OCI-LY7 (cell line): ENCODE results near the gene SH3BGRL3. TPM values are rescaled to one million over a fixed set of nuclear protein-coding genes. Genes with fewer than 3 reads are reported as not detected.
A peak's percentile ranks its signal among the peaks of the same experiment; 100 is the strongest.

Experiments
- BruUV-seq: library from RNA; stranded (reverse); fragments of 400-500 nt; replicated peaks from 2 replicates; lab custom pipeline; 2021; lab: Mats Ljungman, UMichigan
- CTCF ChIA-PET: fragments of 300-600 bp; sonication (Branson Sonifier 250); formaldehyde crosslinking; loops from one replicate; lab custom pipeline; 2022; ENCODE audit warnings: antibody characterized with exemption; ENCODE audit not compliant: unreplicated experiment; lab: Charles Lee
- POLR2A ChIA-PET: fragments of 300-600 bp; sonication (Branson Sonifier 250); formaldehyde crosslinking; loops from one replicate; lab custom pipeline; 2022; ENCODE audit warnings: antibody characterized with exemption; lab: Charles Lee
- DNase-seq: peaks from one replicate; pipeline ENCODE4 v3.0.0-alpha.2; 2015; ENCODE audit warnings: low spot score
- H2AFZ ChIP-seq: fragments of 200-600 bp; sonication (generic), shearing (Covaris generic); 2 replicates; pipeline ENCODE4 v1.6.1; 2014; ENCODE audit warnings: mild to moderate bottlenecking, antibody characterized with exemption, low read length, moderate library complexity
- H3K27ac ChIP-seq: fragments of 200-600 bp; sonication (generic); 2 replicates; pipeline ENCODE4 v1.5.1; 2014; ENCODE audit warnings: mixed run types, low read depth, mild to moderate bottlenecking, moderate library complexity, low read length, inconsistent platforms; ENCODE audit not compliant: poor library complexity, severe bottlenecking
- H3K36me3 ChIP-seq: fragments of 200-600 bp; sonication (generic); 2 replicates; pipeline ENCODE4 v1.6.1; 2014; ENCODE audit warnings: mild to moderate bottlenecking, antibody characterized with exemption, low read length, moderate library complexity, mixed read lengths; ENCODE audit not compliant: insufficient read depth
- H3K4me1 ChIP-seq: fragments of 200-600 bp; sonication (generic); 2 replicates; pipeline ENCODE4 v1.5.1; 2014; ENCODE audit warnings: mild to moderate bottlenecking, low read length; ENCODE audit not compliant: insufficient read depth, poor library complexity, severe bottlenecking
- H3K4me2 ChIP-seq: fragments of 200-600 bp; sonication (generic); 2 replicates; pipeline ENCODE4 v1.6.1; 2014; ENCODE audit warnings: mild to moderate bottlenecking, low read length
- H3K4me3 ChIP-seq: fragments of 200-600 bp; sonication (generic); 2 replicates; pipeline ENCODE4 v1.5.1; 2014; ENCODE audit warnings: mild to moderate bottlenecking, low read depth, low read length; ENCODE audit not compliant: poor library complexity, severe bottlenecking
- H3K79me2 ChIP-seq: fragments of 200-600 bp; sonication (generic); 2 replicates; pipeline ENCODE4 v1.6.1; 2016; ENCODE audit warnings: low read depth, mild to moderate bottlenecking, low read length, moderate library complexity, mixed read lengths; ENCODE audit not compliant: insufficient read depth
- H3K9me2 ChIP-seq: fragments of 200-600 bp; sonication (generic); 2 replicates; pipeline ENCODE4 v1.6.1; 2016; ENCODE audit warnings: mild to moderate bottlenecking, low read length, mixed read lengths; ENCODE audit not compliant: insufficient read depth
- H3K9me3 ChIP-seq: fragments of 200-600 bp; sonication (generic); 2 replicates; pipeline ENCODE4 v1.6.1; 2014; ENCODE audit warnings: mild to moderate bottlenecking, mixed run types, low read length, mixed read lengths
- H4K20me1 ChIP-seq: fragments of 200-600 bp; sonication (generic); 2 replicates; pipeline ENCODE4 v1.6.1; 2014; ENCODE audit warnings: mild to moderate bottlenecking, antibody characterized with exemption, low read length, moderate library complexity, mixed read lengths; ENCODE audit not compliant: insufficient read depth
- EZH2phosphoT487 ChIP-seq: fragments of 200-600 bp; sonication (generic); IDR thresholded peaks from 2 replicates; pipeline ENCODE4 v1.6.1; 2018; ENCODE audit warnings: low read depth, borderline replicate concordance, mild to moderate bottlenecking, mixed run types, antibody characterized with exemption, low read length, moderate library complexity, mixed read lengths
- intact Hi-C: fragments of 100-400 bp; cut with micrococcal nuclease; formaldehyde crosslinking; loops from one replicate; pipeline ENCODE4 v1.10.0; 2022; ENCODE audit not compliant: unreplicated experiment
- total RNA-seq, 2 experiments: library from RNA; depleted of rRNA in 1 of 2; stranded (reverse); fragments of >200 nt in 1 of 2; shearing (Covaris generic) in 1 of 2; gene quantifications; 2 replicates each; pipeline ENCODE4 v1.2.3, GENCODE V29; 2014 to 2022
- TF ChIP-seq, protein P1 (sequence below): fragments of 200-600 bp; sonication (generic); conservative IDR thresholded peaks from 2 replicates; pipeline ENCODE4 v1.5.1; 2014; ENCODE audit warnings: mild to moderate bottlenecking, antibody characterized with exemption, low read length, moderate library complexity, mixed read lengths

The SH3BGRL3 gene
- total RNA-seq, 2 experiments from 2014 or later, result 25.3 to 60.9 TPM

DNA sequence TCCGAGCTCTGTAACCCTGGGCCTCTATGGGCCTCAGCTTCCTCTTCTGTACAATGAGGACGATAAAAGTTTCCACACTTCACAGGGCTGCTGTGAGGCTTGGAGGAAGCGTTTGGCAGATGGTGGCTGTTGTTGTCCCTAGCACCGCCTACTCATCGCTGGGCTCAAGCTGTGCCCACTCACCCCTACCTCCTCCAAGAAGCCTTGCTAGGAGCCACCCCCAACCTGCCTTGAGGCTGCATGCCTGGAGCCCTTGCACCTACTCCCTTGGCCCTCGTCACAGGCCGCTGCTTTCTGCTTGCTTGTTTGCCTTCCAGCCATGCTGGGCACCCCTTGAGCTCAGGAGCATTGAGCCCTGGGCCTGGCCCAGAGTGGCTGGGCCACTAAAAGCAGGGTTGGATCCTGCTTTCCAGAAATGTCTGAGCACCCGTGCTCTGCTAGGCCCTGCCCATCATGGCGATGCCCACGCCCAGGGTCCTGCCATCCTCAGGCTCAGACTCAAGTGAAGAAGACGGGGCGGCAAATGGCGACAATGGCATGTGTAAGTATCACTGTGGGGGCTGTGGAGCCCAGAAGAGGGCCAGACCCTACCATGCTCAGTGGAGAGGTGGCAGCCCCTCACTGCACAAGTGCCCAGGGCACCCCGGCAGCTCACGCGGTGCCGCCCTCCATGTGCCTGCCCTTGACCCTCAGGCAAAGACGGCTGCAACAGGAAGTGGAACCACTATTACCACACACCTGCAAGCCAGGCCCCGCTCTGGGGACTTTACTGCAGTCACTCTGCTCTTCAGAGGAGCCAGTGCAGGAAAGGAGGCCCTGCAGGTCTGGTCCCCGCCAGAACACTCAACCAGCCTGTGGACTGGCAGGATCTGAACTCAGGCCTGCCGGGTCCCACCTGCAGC lies 9.5 kb downstream of the SH3BGRL3 start:
- no peaks in the 10 kb centered on the region for H3K9me3 ChIP-seq
- DNase-seq, result peak; percentile 98
- H4K20me1 ChIP-seq, result no peaks in the 10 kb centered on the region
- H3K9me2 ChIP-seq, result no peaks in the 10 kb centered on the region
- peak overlapping the region; percentile 98 for H3K27ac ChIP-seq
- no peak for TF ChIP-seq EZH2phosphoT487
- TF ChIP-seq, protein P1, sequence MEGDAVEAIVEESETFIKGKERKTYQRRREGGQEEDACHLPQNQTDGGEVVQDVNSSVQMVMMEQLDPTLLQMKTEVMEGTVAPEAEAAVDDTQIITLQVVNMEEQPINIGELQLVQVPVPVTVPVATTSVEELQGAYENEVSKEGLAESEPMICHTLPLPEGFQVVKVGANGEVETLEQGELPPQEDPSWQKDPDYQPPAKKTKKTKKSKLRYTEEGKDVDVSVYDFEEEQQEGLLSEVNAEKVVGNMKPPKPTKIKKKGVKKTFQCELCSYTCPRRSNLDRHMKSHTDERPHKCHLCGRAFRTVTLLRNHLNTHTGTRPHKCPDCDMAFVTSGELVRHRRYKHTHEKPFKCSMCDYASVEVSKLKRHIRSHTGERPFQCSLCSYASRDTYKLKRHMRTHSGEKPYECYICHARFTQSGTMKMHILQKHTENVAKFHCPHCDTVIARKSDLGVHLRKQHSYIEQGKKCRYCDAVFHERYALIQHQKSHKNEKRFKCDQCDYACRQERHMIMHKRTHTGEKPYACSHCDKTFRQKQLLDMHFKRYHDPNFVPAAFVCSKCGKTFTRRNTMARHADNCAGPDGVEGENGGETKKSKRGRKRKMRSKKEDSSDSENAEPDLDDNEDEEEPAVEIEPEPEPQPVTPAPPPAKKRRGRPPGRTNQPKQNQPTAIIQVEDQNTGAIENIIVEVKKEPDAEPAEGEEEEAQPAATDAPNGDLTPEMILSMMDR, result no peak
- H3K4me1 ChIP-seq, result peaks cover 88% of the 10 kb centered on the region
- ChIA-PET CTCF (interaction anchor here (0.9 to 3.0 kb wide), 7 partner anchors 10 to 32 kb away, joined by 3 to 30 read pairs (median 15); partner anchors contain the start of genes CD52 and SH3BGRL3), POLR2A (interaction anchor here (0.6 to 11.0 kb wide), 11 partner anchors 9 to 1954 kb away, joined by 3 to 273 read pairs (median 4); partner anchors contain the start of genes CD52, SH3BGRL3 and UBXN11)
- H2AFZ ChIP-seq, result no peak overlapping the region
- H3K4me3 ChIP-seq, result peak overlapping the region; percentile 38
- intact Hi-C loops, result loop anchor here (1.0 to 5.0 kb wide), 3 partner anchors 18 to 183 kb away; partner anchors contain the start of gene HMGN2
- peak overlapping the region; percentile 81 for H3K4me2 ChIP-seq
- peaks cover 31% of the 10 kb centered on the region for H3K36me3 ChIP-seq
- H3K79me2 ChIP-seq, result no peaks in the 10 kb centered on the region
- BruUV-seq, result no TSS peak

DNA sequence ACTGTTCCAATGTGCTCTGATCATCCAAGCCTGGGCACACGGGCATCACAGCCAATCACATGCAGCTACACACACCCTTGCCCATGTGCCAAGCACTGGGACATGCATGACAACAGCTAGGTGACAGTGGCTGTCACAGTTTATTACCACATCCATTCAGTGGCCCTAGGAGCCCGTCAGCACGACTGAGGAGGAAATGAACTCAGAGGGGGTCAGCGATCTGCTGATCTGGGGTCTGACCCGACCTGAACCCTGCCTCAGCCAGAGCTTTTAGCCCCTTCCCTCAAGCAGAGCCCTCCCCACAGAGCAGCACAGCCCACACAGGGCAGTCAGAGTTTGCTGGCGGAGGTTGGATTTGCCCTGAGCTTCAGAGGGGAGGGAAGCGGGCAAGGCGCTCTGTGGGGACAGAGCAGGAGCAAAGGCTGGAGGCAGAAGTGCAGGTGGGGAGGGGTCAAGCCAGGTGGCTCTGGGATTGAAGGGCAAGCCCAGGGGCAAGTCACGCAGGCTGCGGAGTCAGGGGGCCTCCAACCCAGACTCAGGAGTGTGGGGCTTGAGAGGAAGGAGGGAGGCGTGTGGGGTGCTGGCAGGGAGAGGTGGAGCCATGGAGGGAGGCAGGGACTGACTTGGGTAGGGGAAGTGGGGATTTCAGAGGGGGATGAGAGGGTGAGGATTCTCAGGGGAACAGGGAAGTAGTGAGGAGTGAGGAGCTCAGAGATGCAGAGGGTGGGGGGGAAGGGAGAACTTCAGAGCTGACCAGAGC lies 10.4 kb downstream of the SH3BGRL3 start:
- Histone ChIP-seq H4K20me1 (no peaks in the 10 kb centered on the region), H3K27ac (peak overlapping the region; percentile 98), H3K79me2 (no peaks in the 10 kb centered on the region), H3K4me1 (peaks cover 79% of the 10 kb centered on the region), H3K4me2 (peak overlapping the region; percentile 81), H3K36me3 (peaks cover 32% of the 10 kb centered on the region), H2AFZ (no peak overlapping the region; the same call in 1 of the 2 replicates), H3K4me3 (peak overlapping the region; percentile 32), H3K9me2 (no peaks in the 10 kb centered on the region), H3K9me3 (no peaks in the 10 kb centered on the region)
- TF ChIP-seq, protein P1, result no peak
- TF ChIP-seq EZH2phosphoT487, result no peak
- ChIA-PET CTCF (interaction anchor here (1.2 to 3.0 kb wide), 5 partner anchors 11 to 31 kb away, joined by 3 to 30 read pairs (median 15); partner anchors contain the start of gene CD52), POLR2A (interaction anchor here (0.6 to 11.0 kb wide), 7 partner anchors 9 to 402 kb away, joined by 3 to 273 read pairs (median 6); partner anchors contain the start of genes CD52 and UBXN11)
- DNase-seq, result no peak
- intact Hi-C loops, result no loop called here
- BruUV-seq, result no TSS peak
